ENCODE data around the gene LRP4.
A peak's percentile ranks its signal among the peaks of the same experiment; 100 is the strongest.

Gene LRP4

DNA sequence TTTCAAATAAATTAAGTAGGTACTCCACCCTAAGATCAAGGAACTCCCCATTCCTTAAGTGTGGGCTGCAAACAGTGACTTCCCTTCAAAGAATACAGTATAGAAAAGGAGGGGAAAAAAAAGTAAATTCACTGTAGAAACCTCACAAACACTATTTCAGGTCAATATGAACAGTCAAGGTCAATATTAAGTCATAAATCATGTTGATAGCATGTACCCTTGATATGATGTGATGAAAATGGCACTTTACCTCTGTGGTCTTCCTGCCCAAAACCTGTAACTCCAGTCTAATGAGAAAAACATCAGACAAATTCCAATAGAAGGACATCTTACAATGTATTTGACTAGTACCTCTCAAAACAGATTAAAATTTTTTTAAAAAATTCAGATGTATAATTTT is 80.5 kb downstream of the LRP4 start:
- no peak for DNase-seq

DNA sequence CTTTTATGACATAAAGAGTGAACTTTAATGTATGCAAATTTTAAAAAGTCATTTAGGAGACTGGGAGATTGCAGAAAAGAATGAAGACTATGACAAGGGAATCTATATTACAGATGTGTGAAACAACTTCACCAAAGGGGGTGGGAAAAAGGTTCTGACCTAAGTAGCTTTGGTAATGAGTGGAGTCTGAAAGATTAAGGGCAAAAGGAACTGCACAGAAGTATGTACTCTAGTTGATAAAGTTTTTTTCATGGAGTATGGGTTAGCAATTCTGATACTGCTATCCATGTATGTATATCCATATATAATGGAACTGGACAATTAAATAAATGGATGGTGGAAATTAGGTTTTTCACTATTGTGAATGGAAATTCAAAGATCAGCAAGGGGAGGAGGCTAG is 81.5 kb downstream of the LRP4 start:
- no peak for DNase-seq

DNA sequence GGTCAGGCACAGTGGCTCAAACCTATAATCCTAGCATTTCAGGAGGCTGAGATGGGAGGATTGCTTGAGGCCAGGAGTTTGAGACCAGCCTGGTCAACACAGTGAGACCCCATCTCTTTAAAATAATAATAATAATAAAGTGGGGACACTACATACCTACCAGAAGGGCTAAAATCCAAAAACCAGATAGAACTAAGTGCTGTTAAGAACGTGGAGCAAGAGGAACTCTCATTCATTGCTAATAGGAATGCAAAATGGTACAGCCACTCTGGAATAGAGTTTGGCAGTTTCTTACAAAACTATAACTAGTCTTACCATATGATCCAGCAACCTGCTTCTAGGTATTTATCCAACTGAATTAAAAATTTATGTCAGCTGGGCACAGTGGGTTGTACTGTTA is 81.9 kb downstream of the LRP4 start:
- DNase-seq = no peak

DNA sequence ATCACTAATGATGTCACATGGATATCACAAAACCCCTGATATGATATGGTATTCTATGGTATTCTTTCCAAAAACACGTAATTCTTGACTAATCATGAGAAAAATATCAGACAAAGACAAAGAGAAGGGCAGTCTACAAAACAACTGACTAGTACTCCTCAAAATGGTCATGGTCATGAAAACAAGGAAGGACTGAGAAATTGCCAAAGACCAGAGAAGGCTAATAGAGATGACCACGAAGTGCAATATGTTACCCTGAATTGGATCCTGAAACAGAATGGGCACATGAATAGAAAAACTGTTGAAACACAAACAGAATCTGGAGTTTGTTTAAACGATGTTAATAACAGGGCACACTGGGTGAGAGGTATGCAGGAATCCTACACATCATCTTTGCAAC is 82.5 kb downstream of the LRP4 start:
- DNase-seq = no peak

DNA sequence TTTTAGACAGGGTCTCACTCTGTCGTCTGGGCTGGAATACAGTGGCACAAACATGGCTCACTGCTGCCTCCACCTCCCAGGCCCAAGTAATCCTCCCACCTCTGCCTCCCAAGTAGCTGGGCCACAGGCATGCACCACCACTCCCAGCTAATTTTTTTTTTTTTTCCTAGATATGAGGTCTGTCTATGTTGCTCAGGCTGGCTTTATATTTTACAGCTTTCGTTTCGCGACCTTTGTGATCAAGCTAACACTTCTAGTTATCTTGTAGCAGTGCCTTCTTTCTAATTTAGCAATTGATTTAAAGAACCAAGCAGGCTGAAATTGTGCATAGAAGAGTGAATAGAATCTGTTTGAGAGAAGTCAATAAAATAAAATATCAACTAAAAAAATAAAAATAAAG is 83.5 kb downstream of the LRP4 start:
- DNase-seq = no peak

DNA sequence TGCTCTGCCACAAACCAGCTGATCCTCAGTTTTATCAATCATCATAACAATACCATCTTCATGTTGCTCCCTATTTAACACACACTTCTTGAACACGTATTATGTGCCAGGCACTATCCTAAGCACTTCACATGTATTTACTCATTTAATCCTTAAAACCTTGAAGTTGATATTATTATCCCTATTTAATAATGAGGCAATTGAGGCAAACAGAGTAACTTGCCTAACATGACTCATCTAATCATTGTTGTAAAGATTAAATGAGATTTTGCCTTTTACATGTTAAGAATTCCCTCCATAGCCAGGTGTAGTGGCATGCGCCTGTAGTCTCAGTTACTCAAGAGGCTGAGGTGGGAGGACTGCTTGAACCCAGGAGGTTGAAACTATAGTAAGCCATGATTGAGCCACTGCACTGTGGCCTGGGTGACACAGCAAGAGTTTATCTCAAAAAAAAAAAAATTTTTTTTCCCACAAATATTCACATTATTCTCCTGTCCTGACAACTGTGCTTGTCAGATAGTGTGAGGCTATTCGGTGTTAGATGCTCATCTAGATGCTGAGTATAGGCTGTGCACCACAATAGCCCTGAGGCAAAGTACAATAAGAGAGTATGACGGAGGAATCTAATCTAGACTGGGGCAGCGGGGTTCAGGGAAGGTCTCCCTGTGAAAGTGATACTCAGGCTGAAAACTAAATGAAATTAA is 85.7 kb downstream of the LRP4 start:
- DNase-seq = no peak

DNA sequence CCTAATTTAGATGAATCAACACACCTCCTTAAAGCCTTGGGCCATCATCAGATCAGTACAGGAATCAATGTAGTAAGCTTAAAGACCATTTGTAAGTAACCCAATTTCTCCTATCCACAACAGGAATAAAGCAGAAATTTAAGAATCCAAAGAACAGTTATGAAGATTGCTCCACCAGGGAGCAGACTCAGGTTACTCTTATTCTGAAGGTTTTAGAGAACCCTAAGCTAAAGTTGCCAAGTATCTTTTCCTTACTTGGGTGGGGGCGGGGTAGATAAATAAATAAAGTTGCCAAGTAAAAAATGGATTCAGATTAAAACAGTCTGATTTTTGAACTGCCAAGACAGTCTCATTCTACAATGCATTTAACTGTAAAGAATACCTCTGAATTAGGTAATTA is 90.4 kb downstream of the LRP4 start:
- DNase-seq = no peak

DNA sequence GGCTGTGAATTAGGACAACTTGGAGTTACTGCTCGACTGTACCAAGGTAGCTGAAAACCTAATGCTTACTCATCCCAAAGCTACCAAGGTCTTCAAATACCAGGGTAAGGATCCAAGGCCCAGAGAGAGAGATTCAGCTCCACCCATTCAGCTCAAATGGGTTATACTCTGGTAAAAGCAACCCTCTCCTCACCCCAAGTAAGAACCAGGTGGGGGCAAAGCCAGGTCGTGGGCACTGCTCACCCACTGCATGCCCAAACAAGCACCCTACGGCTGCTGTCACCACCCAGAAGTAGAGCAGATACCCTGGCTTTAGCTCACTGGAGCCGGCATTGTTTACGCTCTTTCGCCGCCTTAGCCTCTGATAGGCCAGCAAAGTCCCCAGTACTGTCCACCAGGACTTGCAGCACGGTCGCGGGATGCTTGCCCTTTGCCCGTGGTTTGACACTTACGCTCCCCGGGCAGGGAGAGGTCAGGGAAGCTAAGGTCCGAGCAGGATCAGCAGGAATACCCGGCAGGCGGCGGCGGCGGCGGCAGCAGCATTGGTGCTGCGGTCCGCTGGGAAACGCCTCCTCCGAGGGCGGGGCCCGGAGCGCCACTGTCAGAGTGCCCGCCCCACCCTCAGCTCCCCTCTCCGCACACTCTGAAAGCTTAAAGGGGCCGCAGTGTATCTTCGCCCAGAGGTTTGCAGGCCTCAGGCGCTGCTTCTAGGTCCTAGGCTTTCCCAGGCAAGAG is 91.9 kb downstream of the LRP4 start:
- DNase-seq = peak; percentile 77

DNA sequence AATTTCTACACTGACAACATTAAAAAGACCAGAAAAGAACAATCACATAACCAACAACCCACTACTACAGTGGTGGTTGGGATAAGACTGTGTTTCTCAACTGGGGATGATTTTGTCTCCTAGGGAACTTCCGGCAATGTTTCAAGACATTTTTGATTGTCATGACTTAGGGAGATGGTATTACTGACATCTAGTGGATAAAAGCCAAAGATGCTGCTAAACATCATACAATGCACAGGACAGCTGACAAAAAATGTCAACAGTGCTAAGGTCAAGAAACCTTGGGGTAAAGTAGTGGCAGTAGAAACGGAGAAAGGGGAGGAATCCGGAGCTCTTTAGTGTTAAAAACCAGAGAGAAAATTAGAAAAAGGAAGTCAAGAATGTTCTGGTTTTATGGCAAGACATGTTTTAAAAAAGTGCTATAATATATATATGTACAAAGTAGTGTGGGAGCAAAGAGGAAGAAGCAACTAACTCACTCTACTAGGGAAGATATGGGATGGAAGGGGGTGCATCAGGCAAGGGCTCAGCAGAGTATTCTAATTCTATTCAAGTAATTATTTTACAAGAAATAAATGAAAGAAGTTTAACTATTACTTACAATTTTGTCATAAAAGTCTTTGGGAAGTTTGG is 109.4 kb downstream of the LRP4 start:
- no peak for DNase-seq
